Measurements from ENCODE around the gene STAG1. TPM values are rescaled to one million over a fixed set of nuclear protein-coding genes. Genes with fewer than 3 reads are reported as not detected.
"Not testable (repeated sequence)": the region's sequence is repeated elsewhere in the genome, so short reads cannot be mapped to it uniquely, and the experiment has no call there.

Gene STAG1
- polyA plus RNA-seq, 1 donor from 2014 or later, result 20.8 TPM

GRCh38 chr3:136632625-136633081 lies 119.5 kb downstream of the STAG1 start:
- H3K27me3 Mint-ChIP-seq, result no peaks in the 10 kb centered on the region
- peak overlapping the region in 1 of 4 donors; percentile 34 for H3K4me3 Mint-ChIP-seq
- peaks cover 21% of the 10 kb centered on the region for H3K36me3 Mint-ChIP-seq
- H3K27ac Mint-ChIP-seq, result no peak overlapping the region
- peaks cover 1 to 10% (median 3%) of the 10 kb centered on the region in 3 donors for H3K9me3 Mint-ChIP-seq
- H3K4me1 Mint-ChIP-seq, result peaks cover 23 to 36% (median 34%) of the 10 kb centered on the region in 3 donors

GRCh38 chr3:136631424-136631823 lies 120.8 kb downstream of the STAG1 start:
- Mint-ChIP-seq H3K4me1 (peaks cover 26 to 46% (median 37%) of the 10 kb centered on the region in 3 donors), H3K36me3 (peaks cover 23% of the 10 kb centered on the region), H3K27ac (no peak overlapping the region), H3K27me3 (no peaks in the 10 kb centered on the region), H3K4me3 (peak overlapping the region in 1 of 4 donors; percentile 24), H3K9me3 (peaks cover 1 to 10% (median 3%) of the 10 kb centered on the region in 3 donors)

GRCh38 chr3:136630915-136631314 lies 121.3 kb downstream of the STAG1 start:
- no peak overlapping the region for H3K27ac Mint-ChIP-seq
- no peak overlapping the region for H3K4me3 Mint-ChIP-seq
- peaks cover 23% of the 10 kb centered on the region for H3K36me3 Mint-ChIP-seq
- H3K27me3 Mint-ChIP-seq, result no peaks in the 10 kb centered on the region
- H3K9me3 Mint-ChIP-seq, result peaks cover 1 to 10% (median 3%) of the 10 kb centered on the region in 3 donors
- peaks cover 27 to 47% (median 40%) of the 10 kb centered on the region in 3 donors for H3K4me1 Mint-ChIP-seq

GRCh38 chr3:136626493-136626892 lies 125.7 kb downstream of the STAG1 start:
- Mint-ChIP-seq H3K36me3 (peaks cover 22% of the 10 kb centered on the region), H3K9me3 (peaks cover 1 to 10% (median 3%) of the 10 kb centered on the region in 3 donors), H3K4me3 (no peak overlapping the region), H3K4me1 (peaks cover 10 to 31% (median 30%) of the 10 kb centered on the region in 3 donors), H3K27me3 (no peaks in the 10 kb centered on the region), H3K27ac (peak overlapping the region in 1 of 3 donors; percentile 6)

GRCh38 chr3:136624894-136625815 lies 127.0 kb downstream of the STAG1 start:
- Mint-ChIP-seq H3K36me3 (peaks cover 20% of the 10 kb centered on the region), H3K9me3 (peaks cover 1 to 10% (median 3%) of the 10 kb centered on the region in 3 donors), H3K4me1 (peaks cover 10 to 34% (median 31%) of the 10 kb centered on the region in 3 donors), H3K4me3 (no peak overlapping the region), H3K27ac (peak overlapping the region in 1 of 3 donors; percentile 21), H3K27me3 (no peaks in the 10 kb centered on the region)

GRCh38 chr3:136624371-136624770 lies 127.8 kb downstream of the STAG1 start:
- Mint-ChIP-seq H3K36me3 (peaks cover 15% of the 10 kb centered on the region), H3K4me1 (peaks cover 10 to 34% (median 31%) of the 10 kb centered on the region in 3 donors), H3K9me3 (peaks cover 1 to 10% (median 3%) of the 10 kb centered on the region in 3 donors), H3K4me3 (no peak overlapping the region), H3K27ac (no peak overlapping the region), H3K27me3 (no peaks in the 10 kb centered on the region)

GRCh38 chr3:136621628-136622027 lies 130.6 kb downstream of the STAG1 start:
- Mint-ChIP-seq H3K4me3 (no peak overlapping the region), H3K36me3 (peaks cover 6% of the 10 kb centered on the region), H3K27me3 (no peaks in the 10 kb centered on the region), H3K9me3 (no peaks in the 10 kb centered on the region), H3K4me1 (peaks cover 4 to 24% (median 17%) of the 10 kb centered on the region in 3 donors), H3K27ac (no peak overlapping the region)

- Mint-ChIP-seq H3K4me1 (peaks cover 0 to 15% (median 11%) of the 10 kb centered on the region in 3 donors), H3K36me3 (peaks cover 4% of the 10 kb centered on the region), H3K9me3 (no peaks in the 10 kb centered on the region), H3K27ac (no peak overlapping the region), H3K4me3 (no peak overlapping the region), H3K27me3 (no peaks in the 10 kb centered on the region)
Measured at GRCh38 chr3:136620436-136620835, 131.7 kb downstream of the STAG1 start.

GRCh38 chr3:136617969-136618525 lies 134.1 kb downstream of the STAG1 start:
- H3K27ac Mint-ChIP-seq, result peak overlapping the region in 2 of 3 donors; percentile 14 to 33
- H3K27me3 Mint-ChIP-seq, H3K4me3 Mint-ChIP-seq, H3K4me1 Mint-ChIP-seq, H3K9me3 Mint-ChIP-seq, H3K36me3 Mint-ChIP-seq: not testable (repeated sequence)

- no peaks in the 10 kb centered on the region for H3K9me3 Mint-ChIP-seq
- H3K27ac Mint-ChIP-seq, result no peak overlapping the region
- H3K4me1 Mint-ChIP-seq, result peaks cover 2 to 4% (median 3%) of the 10 kb centered on the region in 3 donors
- H3K36me3 Mint-ChIP-seq, result peaks cover 5% of the 10 kb centered on the region
- H3K27me3 Mint-ChIP-seq, result no peaks in the 10 kb centered on the region
- H3K4me3 Mint-ChIP-seq, result no peak overlapping the region
Measured at GRCh38 chr3:136617198-136617597, 135.0 kb downstream of the STAG1 start.

GRCh38 chr3:136612512-136612911 lies 139.7 kb downstream of the STAG1 start:
- peaks cover 7% of the 10 kb centered on the region for H3K36me3 Mint-ChIP-seq
- no peaks in the 10 kb centered on the region for H3K9me3 Mint-ChIP-seq
- H3K4me3 Mint-ChIP-seq, result no peak overlapping the region
- no peak overlapping the region for H3K27ac Mint-ChIP-seq
- peaks cover 0 to 4% (median 0%) of the 10 kb centered on the region in 3 donors for H3K4me1 Mint-ChIP-seq
- no peaks in the 10 kb centered on the region for H3K27me3 Mint-ChIP-seq

GRCh38 chr3:136606990-136607389 lies 145.2 kb downstream of the STAG1 start:
- Mint-ChIP-seq H3K27ac (no peak overlapping the region), H3K36me3 (peaks cover 6% of the 10 kb centered on the region), H3K4me1 (peaks cover 0 to 4% (median 0%) of the 10 kb centered on the region in 3 donors)

GRCh38 chr3:136606216-136606615 lies 146.0 kb downstream of the STAG1 start:
- not testable (repeated sequence) for H3K27ac Mint-ChIP-seq

More at GRCh38 chr3:136606990-136607389, 145.2 kb downstream of the STAG1 start:
- no peaks in the 10 kb centered on the region for H3K27me3 Mint-ChIP-seq
- no peaks in the 10 kb centered on the region for H3K9me3 Mint-ChIP-seq
- no peak overlapping the region for H3K4me3 Mint-ChIP-seq

GRCh38 chr3:136604961-136605360 lies 147.2 kb downstream of the STAG1 start:
- H3K9me3 Mint-ChIP-seq, result no peaks in the 10 kb centered on the region
- no peak overlapping the region for H3K4me3 Mint-ChIP-seq
- no peak overlapping the region for H3K27ac Mint-ChIP-seq
- peaks cover 4% of the 10 kb centered on the region for H3K36me3 Mint-ChIP-seq
- H3K27me3 Mint-ChIP-seq, result no peaks in the 10 kb centered on the region
- H3K4me1 Mint-ChIP-seq, result peaks cover 0 to 4% (median 0%) of the 10 kb centered on the region in 3 donors

More at GRCh38 chr3:136606216-136606615, 146.0 kb downstream of the STAG1 start:
- not testable (repeated sequence) for H3K4me1 Mint-ChIP-seq, H3K36me3 Mint-ChIP-seq, H3K4me3 Mint-ChIP-seq, H3K9me3 Mint-ChIP-seq, H3K27me3 Mint-ChIP-seq

- Mint-ChIP-seq H3K27ac (peak overlapping the region in 1 of 3 donors; percentile 50), H3K36me3 (peaks cover 4% of the 10 kb centered on the region), H3K27me3 (no peaks in the 10 kb centered on the region), H3K4me3 (no peak overlapping the region), H3K4me1 (peaks cover 2 to 5% (median 3%) of the 10 kb centered on the region in 3 donors), H3K9me3 (no peaks in the 10 kb centered on the region)
Measured at GRCh38 chr3:136602818-136603217, 149.4 kb downstream of the STAG1 start.

Measured in IgD-negative memory B cell (primary cell).